WTC11 (cell line): ENCODE measurements around the gene TTC33.

ENCODE experiments used
- ATF1 ChIP-seq: sonication (generic); formaldehyde crosslinking; IDR thresholded peaks from 2 replicates; pipeline ENCODE4 v1.8.1; 2023; ENCODE audit warnings: mild to moderate bottlenecking, moderate library complexity, missing genetic modification reagents
- FOXJ3 ChIP-seq: sonication (generic); formaldehyde crosslinking; IDR thresholded peaks from 2 replicates; pipeline ENCODE4 v1.9.0; 2021; ENCODE audit warnings: missing genetic modification reagents, mild to moderate bottlenecking, borderline replicate concordance
- FOXP4 ChIP-seq: sonication (generic); formaldehyde crosslinking; IDR thresholded peaks from 2 replicates; pipeline ENCODE4 v1.8.0; 2022; ENCODE audit warnings: mild to moderate bottlenecking, missing genetic modification reagents
- GTF2I ChIP-seq: fragments of 250-450 bp; sonication (Bioruptor Pico); conservative IDR thresholded peaks from 2 replicates; pipeline ENCODE4 v1.4.0; 2021; ENCODE audit warnings: mild to moderate bottlenecking
- KAT7 ChIP-seq: sonication (generic); formaldehyde crosslinking; IDR thresholded peaks from 2 replicates; pipeline ENCODE4 v1.8.1; 2023; ENCODE audit warnings: missing genetic modification reagents, mild to moderate bottlenecking, borderline replicate concordance
- TF ChIP-seq, protein P1 (sequence below): fragments of 200-600 bp; IDR thresholded peaks from 2 replicates; pipeline ENCODE4 v1.8.0; 2022; ENCODE audit warnings: antibody characterized with exemption
- TF ChIP-seq, protein P2 (sequence below): sonication (generic); formaldehyde crosslinking; IDR thresholded peaks from 2 replicates; pipeline ENCODE4 v1.8.1; 2023; ENCODE audit warnings: mild to moderate bottlenecking, missing genetic modification reagents, borderline replicate concordance
- TF ChIP-seq, protein P3 (sequence below): fragments of 250-450 bp; sonication (Bioruptor Pico); IDR thresholded peaks from 2 replicates; pipeline ENCODE4 v1.8.0; 2021; ENCODE audit warnings: mild to moderate bottlenecking

DNA sequence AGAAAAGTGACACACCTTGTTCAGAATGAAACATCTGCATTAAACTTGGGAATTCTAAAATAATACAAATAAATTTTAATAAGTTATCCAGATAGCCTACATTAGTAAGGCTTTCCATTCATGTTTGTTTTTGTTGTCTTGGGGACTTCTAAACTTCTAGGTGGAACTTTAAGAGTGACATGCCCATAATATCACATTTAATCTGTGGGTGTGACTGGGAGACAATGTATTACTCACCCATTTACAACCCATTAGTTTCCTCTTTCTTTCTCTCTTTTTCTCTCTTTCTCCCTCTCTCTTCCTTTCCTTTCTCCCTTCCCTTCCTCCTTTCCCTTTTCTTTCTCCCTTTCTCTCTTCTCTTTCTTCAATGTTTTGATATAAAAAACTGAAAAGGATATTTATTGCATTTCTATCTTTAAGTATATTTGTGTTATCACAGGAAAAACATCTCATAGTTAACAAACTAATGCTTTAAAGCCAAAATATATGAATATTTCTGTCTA lies 88.5 kb downstream of the TTC33 start:
- no peak for TF ChIP-seq FOXJ3 (CRISPR knock-in tag)
- no peak for TF ChIP-seq KAT7 (CRISPR knock-in tag)
- TF ChIP-seq GTF2I (CRISPR knock-in tag) = no peak
- TF ChIP-seq, protein P1, sequence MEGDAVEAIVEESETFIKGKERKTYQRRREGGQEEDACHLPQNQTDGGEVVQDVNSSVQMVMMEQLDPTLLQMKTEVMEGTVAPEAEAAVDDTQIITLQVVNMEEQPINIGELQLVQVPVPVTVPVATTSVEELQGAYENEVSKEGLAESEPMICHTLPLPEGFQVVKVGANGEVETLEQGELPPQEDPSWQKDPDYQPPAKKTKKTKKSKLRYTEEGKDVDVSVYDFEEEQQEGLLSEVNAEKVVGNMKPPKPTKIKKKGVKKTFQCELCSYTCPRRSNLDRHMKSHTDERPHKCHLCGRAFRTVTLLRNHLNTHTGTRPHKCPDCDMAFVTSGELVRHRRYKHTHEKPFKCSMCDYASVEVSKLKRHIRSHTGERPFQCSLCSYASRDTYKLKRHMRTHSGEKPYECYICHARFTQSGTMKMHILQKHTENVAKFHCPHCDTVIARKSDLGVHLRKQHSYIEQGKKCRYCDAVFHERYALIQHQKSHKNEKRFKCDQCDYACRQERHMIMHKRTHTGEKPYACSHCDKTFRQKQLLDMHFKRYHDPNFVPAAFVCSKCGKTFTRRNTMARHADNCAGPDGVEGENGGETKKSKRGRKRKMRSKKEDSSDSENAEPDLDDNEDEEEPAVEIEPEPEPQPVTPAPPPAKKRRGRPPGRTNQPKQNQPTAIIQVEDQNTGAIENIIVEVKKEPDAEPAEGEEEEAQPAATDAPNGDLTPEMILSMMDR = no peak
- TF ChIP-seq, protein P2, sequence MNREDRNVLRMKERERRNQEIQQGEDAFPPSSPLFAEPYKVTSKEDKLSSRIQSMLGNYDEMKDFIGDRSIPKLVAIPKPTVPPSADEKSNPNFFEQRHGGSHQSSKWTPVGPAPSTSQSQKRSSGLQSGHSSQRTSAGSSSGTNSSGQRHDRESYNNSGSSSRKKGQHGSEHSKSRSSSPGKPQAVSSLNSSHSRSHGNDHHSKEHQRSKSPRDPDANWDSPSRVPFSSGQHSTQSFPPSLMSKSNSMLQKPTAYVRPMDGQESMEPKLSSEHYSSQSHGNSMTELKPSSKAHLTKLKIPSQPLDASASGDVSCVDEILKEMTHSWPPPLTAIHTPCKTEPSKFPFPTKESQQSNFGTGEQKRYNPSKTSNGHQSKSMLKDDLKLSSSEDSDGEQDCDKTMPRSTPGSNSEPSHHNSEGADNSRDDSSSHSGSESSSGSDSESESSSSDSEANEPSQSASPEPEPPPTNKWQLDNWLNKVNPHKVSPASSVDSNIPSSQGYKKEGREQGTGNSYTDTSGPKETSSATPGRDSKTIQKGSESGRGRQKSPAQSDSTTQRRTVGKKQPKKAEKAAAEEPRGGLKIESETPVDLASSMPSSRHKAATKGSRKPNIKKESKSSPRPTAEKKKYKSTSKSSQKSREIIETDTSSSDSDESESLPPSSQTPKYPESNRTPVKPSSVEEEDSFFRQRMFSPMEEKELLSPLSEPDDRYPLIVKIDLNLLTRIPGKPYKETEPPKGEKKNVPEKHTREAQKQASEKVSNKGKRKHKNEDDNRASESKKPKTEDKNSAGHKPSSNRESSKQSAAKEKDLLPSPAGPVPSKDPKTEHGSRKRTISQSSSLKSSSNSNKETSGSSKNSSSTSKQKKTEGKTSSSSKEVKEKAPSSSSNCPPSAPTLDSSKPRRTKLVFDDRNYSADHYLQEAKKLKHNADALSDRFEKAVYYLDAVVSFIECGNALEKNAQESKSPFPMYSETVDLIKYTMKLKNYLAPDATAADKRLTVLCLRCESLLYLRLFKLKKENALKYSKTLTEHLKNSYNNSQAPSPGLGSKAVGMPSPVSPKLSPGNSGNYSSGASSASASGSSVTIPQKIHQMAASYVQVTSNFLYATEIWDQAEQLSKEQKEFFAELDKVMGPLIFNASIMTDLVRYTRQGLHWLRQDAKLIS (CRISPR knock-in tag) = no peak
- TF ChIP-seq ATF1 (CRISPR knock-in tag) = no peak
- TF ChIP-seq FOXP4 (CRISPR knock-in tag) = no peak
- TF ChIP-seq, protein P3, sequence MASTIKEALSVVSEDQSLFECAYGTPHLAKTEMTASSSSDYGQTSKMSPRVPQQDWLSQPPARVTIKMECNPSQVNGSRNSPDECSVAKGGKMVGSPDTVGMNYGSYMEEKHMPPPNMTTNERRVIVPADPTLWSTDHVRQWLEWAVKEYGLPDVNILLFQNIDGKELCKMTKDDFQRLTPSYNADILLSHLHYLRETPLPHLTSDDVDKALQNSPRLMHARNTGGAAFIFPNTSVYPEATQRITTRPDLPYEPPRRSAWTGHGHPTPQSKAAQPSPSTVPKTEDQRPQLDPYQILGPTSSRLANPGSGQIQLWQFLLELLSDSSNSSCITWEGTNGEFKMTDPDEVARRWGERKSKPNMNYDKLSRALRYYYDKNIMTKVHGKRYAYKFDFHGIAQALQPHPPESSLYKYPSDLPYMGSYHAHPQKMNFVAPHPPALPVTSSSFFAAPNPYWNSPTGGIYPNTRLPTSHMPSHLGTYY (CRISPR knock-in tag) = no peak
